NCI-H2227 (cell line): ENCODE results near the gene SH3RF3.

Experiments
- DNase-seq: peaks from one replicate; lab custom pipeline; 2025; ENCODE audit not compliant: unreplicated experiment; lab: John Stamatoyannopoulos, UW

The SH3RF3 gene

GRCh38 chr2:109138449-109138848 lies 9.4 kb downstream of the SH3RF3 start:
- DNase-seq: no peak

- no peak for DNase-seq
Measured at GRCh38 chr2:109139002-109139401, 10.0 kb downstream of the SH3RF3 start.

- DNase-seq: no peak
Measured at GRCh38 chr2:109139865-109140396, 10.9 kb downstream of the SH3RF3 start.

GRCh38 chr2:109141006-109141600 lies 12.1 kb downstream of the SH3RF3 start:
- DNase-seq: no peak

GRCh38 chr2:109141727-109142283 lies 12.8 kb downstream of the SH3RF3 start:
- DNase-seq: no peak

- DNase-seq: no peak
Measured at GRCh38 chr2:109142416-109143210, 13.6 kb downstream of the SH3RF3 start.

- DNase-seq: no peak
Measured at GRCh38 chr2:109143214-109144187, 14.5 kb downstream of the SH3RF3 start.

- no peak for DNase-seq
Measured at GRCh38 chr2:109144271-109144670, 15.3 kb downstream of the SH3RF3 start.

GRCh38 chr2:109144721-109145120 lies 15.7 kb downstream of the SH3RF3 start:
- DNase-seq: no peak

GRCh38 chr2:109145286-109145685 lies 16.3 kb downstream of the SH3RF3 start:
- no peak for DNase-seq

- no peak for DNase-seq
Measured at GRCh38 chr2:109147405-109147804, 18.4 kb downstream of the SH3RF3 start.

GRCh38 chr2:109148117-109148746 lies 19.2 kb downstream of the SH3RF3 start:
- no peak for DNase-seq

- DNase-seq: no peak
Measured at GRCh38 chr2:109148991-109149645, 20.1 kb downstream of the SH3RF3 start.

GRCh38 chr2:109150559-109150958 lies 21.6 kb downstream of the SH3RF3 start:
- DNase-seq: no peak

GRCh38 chr2:109151519-109151918 lies 22.5 kb downstream of the SH3RF3 start:
- DNase-seq: no peak

GRCh38 chr2:109153005-109153784 lies 24.2 kb downstream of the SH3RF3 start:
- DNase-seq: no peak

- no peak for DNase-seq
Measured at GRCh38 chr2:109153807-109154206, 24.8 kb downstream of the SH3RF3 start.

GRCh38 chr2:109154226-109154625 lies 25.2 kb downstream of the SH3RF3 start:
- no peak for DNase-seq
